HK-2 (cell line): ENCODE results near the gene ZNF429.
"Not testable (repeated sequence)": the region's sequence is repeated elsewhere in the genome, so short reads cannot be mapped to it uniquely, and the experiment has no call there.

Experiments used
- DNase-seq: peaks from one replicate; pipeline ENCODE4 v3.0.0-alpha.2; 2018; ENCODE audit not compliant: unreplicated experiment

ZNF429 gene

GRCh38 chr19:21590867-21591266 lies 85.5 kb downstream of the ZNF429 start:
- DNase-seq, result no peak

- DNase-seq, result no peak
Measured at GRCh38 chr19:21593008-21593481, 87.6 kb downstream of the ZNF429 start.

- DNase-seq, result no peak
Measured at GRCh38 chr19:21593502-21593901, 88.1 kb downstream of the ZNF429 start.

GRCh38 chr19:21593934-21594820 lies 88.8 kb downstream of the ZNF429 start:
- DNase-seq, result no peak

GRCh38 chr19:21595185-21595584 lies 89.8 kb downstream of the ZNF429 start:
- no peak for DNase-seq

GRCh38 chr19:21602082-21602658 lies 96.8 kb downstream of the ZNF429 start:
- no peak for DNase-seq

- not testable (repeated sequence) for DNase-seq
Measured at GRCh38 chr19:21602659-21603430, 97.4 kb downstream of the ZNF429 start.

GRCh38 chr19:21603431-21604231 lies 98.2 kb downstream of the ZNF429 start:
- DNase-seq, result no peak

- DNase-seq, result peak; percentile 8
Measured at GRCh38 chr19:21604351-21604926, 99.0 kb downstream of the ZNF429 start.
